ENCODE data around the gene TEAD1.

GRCh38 chr11:12798609-12799011 is 124.4 kb downstream of the TEAD1 start:
- TF ChIP-seq CTCF (IDR thresholded peaks at IDR 0.05) (no peak), POLR2A (IDR thresholded peaks at IDR 0.05) (no peak), EP300 (IDR thresholded peaks at IDR 0.05) (peak in 1 of 4 donors; percentile 27)
